DND-41 (cell line): ENCODE measurements around the gene FTO.

ENCODE experiments used
- EZH2 ChIP-seq: IDR thresholded peaks from 3 replicates; pipeline ENCODE4 v1.6.1; 2012; ENCODE audit warnings: borderline replicate concordance, low read depth, mild to moderate bottlenecking, moderate library complexity, low read length, inconsistent platforms; ENCODE audit not compliant: severe bottlenecking
- TF ChIP-seq, protein P1 (sequence below): IDR thresholded peaks from 2 replicates; pipeline ENCODE4 v1.5.1; 2012; ENCODE audit warnings: borderline replicate concordance, low read length, moderate library complexity, mild to moderate bottlenecking; ENCODE audit not compliant: poor library complexity, severe bottlenecking; ENCODE audit errors: extremely low read depth

DNA sequence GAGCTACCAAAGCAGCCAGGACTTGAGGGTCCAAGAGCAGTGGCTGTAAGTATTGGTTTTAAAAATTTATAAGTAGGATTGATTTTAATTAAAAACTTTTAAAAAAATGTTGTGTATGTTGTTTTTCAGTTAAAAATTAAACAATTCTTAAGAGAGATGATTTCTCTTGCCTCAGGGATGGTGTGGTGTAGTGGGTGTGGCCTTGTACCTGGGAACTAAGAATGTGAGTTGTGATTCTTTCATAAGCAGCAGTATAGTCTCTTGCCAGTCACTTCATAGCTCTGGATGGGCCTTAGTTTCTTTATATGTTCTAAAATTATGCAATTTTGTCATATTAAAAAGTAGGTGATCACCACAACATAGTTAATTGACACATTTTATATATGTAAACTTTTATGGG, 99.5 kb downstream of the FTO start:
- TF ChIP-seq, protein P1, sequence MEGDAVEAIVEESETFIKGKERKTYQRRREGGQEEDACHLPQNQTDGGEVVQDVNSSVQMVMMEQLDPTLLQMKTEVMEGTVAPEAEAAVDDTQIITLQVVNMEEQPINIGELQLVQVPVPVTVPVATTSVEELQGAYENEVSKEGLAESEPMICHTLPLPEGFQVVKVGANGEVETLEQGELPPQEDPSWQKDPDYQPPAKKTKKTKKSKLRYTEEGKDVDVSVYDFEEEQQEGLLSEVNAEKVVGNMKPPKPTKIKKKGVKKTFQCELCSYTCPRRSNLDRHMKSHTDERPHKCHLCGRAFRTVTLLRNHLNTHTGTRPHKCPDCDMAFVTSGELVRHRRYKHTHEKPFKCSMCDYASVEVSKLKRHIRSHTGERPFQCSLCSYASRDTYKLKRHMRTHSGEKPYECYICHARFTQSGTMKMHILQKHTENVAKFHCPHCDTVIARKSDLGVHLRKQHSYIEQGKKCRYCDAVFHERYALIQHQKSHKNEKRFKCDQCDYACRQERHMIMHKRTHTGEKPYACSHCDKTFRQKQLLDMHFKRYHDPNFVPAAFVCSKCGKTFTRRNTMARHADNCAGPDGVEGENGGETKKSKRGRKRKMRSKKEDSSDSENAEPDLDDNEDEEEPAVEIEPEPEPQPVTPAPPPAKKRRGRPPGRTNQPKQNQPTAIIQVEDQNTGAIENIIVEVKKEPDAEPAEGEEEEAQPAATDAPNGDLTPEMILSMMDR: no peak
- no peak for TF ChIP-seq EZH2
